Left hindlimb (tissue), 1 donor: ENCODE data around the gene PLCL2.

Experiments used
- DNase-seq: peaks from one replicate; pipeline ENCODE4 v3.0.0-alpha.2; 2018

The PLCL2 gene

DNA sequence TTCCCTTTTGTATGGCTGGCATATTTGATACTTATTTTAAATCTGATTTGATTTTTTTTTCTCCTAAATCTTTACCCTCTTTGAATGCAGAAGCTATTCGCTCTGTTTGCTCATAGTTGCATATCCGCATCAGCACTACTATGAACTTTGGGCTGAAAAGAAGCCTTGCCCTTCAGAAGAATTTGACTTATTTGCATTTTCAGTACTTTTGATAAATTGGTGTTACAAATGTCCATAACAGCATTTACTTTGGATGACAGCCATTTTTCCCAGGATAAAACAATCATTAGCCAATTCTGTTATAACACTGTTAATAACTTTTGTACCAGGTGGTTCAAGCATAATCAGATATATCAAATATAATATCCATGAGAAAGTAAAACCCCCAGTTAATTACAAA is 129.5 kb downstream of the PLCL2 start:
- no peak for DNase-seq

DNA sequence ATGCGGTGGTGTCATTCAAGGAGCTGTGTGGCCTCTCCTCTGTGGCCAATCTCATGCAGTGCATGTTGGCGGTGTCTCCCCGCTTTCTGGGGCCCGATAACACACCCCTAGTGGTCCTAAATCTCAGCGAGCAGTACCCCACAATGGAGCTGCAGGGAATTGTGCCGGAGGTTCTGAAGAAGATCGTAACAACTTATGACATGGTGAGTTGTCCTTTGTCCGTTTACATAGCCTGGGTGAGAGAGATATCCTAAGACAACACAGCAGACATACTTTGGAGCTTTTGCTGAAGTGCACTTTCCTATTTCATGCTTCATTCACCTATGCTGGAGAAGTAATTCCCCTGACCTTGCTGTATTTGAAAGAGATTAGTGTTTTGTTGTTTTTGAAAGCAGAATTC is 130.0 kb downstream of the PLCL2 start:
- no peak for DNase-seq

DNA sequence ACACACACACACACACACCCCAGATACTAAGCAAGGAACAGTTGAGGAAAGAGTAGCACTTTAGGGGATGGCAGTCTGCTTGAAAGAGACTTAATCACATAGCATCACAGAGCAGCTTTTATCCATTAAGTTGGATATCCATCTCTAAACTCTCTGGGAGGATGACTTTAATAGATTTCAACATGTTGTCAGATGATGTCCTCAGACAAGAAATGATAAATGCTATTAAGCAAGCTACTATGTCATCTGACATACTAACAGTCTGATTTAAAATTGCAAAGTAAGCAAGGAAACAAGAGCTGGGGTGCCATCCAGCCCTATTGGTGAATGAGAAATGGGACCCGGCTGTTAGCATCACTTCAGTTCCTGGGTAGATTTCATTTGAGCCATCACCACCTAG is 136.9 kb downstream of the PLCL2 start:
- DNase-seq = no peak

DNA sequence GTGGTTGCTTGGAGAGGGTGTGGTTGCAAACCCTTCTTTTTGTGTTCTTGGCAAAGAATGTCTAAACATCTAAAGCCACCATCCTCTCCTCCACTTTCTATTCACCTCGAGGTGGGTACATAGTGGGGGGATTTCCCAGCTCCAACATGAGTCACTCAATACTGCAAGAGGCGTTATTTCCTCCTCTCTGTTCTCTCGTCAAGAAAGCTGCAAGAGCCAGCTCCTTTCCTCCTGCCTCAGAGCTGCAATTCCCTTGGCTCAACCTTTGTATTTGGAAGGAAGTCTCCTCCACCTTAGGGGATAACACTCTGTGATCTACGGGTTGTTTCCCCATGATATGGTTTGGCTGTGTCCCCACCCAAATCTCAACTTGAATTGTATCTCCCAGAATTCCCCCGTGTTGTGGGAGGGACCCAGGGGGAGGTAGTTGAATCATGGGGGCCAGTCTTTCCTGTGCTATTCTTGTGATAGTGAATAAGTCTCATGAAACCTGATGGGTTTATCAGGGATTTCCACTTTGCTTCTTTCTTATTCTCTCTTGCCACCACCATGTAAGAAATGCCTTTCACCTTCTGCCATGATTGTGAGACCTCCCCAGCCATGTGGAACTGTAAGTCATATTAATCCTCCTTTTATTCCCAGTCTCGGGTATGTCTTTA is 138.4 kb downstream of the PLCL2 start:
- DNase-seq = no peak

DNA sequence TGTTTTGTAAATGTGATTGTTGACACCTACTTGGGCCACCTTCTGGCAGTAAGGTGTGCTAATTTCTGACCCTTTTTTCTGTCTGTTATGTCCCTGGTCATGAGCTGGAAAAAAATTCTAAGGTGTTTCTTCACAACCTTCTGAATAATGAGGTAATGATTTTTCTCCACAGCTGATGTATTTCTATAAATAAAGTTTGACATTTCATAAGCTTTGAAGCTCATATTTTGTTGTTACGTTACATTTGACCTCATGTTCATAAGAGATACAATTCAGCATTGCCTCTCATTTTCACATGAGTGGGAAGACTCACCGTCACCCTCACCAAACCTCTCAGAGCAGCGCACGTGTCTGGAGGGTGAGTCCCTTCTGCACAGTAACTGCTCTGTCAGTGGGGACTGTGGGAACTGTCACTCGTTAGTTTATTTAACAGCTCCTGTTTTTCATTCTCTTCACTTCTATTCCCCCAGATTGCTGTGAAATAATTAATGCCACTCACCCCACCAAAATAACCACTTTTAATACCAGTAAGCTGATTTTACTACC is 140.9 kb downstream of the PLCL2 start:
- no peak for DNase-seq

DNA sequence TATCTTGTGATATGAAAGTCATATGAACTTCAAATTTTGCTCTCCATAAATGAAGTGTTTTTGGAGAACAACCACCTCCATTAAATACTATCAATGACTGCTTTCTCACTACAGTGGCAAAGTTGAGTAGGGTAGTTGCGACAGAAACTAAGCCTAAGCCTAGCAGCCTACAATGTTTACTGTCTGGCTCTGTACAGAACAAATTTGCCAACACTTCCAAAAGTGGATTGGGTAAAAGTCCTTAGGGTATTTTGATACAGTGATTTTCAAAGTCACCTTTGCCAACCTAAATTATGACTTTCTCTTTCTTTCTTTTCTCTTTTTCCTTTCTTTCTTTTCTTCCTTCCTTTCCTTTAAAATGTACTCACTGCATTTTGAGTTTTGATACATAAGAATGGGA is 142.6 kb downstream of the PLCL2 start:
- DNase-seq = no peak

DNA sequence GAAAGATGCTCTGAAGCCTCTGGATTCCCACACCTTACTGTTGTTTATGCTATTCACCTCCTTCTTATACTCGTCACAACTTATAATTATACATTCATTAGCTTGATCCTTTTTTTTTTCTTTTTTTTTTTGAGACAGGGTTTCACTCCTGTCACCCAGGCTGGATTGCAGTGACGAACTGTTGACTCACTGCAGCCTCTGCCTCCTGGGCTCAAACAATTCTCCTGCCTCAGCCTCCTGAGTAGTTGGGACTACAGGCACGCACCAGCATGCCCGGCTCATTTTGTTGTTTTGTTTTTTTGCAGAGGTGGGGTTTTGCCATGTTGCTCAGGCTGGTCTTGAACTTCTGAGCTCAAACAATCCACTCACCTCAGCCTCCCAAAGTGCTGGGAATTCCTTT is 143.6 kb downstream of the PLCL2 start:
- DNase-seq = no peak

DNA sequence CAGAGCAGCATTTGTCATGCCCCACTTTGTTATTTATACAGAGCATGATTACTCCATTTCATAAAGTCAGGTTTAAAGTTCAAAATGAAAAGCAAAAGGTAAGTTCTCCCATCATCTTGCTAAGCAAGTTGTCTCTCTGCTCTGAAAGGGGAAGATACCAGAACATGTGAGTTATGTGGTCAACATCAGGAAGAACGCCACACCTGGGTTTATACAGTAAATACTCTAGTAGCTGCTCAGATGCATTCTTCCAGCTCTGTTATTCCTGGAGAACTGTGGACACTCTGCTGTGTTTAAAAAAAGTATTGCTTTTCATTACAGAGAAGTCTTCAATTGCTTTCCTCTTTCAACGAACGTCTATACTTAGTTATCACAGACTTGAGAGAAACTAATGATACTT is 145.7 kb downstream of the PLCL2 start:
- DNase-seq = no peak

DNA sequence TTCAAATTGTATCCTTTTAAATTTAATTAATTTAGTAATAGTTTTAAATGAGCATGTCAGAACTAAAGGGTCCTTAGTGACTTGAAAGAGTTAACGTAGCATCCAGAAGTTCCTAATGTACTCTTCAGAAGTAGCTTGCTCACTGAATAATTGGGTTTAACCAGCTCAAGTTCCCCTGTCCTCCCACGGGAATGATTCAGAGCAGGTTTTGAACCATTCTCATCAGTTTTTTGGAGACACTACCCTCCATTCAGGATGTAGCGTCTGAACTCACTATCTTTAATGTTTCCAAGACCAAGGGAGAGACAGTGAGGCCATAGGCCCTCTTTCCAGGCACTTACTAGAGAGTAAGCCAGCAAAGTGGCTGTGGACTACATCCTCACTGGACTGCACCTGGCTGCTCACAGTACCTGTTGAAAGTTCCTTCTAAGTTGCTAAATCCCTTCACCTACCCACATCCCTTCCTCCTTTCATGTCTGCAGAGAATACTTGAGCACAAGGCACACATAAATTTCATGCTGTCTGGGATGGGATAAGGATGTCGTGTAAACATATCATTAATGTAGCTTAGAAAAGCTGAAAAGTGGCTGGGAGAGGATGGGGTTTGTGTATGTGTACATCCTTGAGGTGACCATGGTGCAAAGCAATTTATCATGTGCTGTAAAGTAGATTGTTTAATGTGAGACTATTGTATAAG is 146.3 kb downstream of the PLCL2 start:
- DNase-seq = no peak

DNA sequence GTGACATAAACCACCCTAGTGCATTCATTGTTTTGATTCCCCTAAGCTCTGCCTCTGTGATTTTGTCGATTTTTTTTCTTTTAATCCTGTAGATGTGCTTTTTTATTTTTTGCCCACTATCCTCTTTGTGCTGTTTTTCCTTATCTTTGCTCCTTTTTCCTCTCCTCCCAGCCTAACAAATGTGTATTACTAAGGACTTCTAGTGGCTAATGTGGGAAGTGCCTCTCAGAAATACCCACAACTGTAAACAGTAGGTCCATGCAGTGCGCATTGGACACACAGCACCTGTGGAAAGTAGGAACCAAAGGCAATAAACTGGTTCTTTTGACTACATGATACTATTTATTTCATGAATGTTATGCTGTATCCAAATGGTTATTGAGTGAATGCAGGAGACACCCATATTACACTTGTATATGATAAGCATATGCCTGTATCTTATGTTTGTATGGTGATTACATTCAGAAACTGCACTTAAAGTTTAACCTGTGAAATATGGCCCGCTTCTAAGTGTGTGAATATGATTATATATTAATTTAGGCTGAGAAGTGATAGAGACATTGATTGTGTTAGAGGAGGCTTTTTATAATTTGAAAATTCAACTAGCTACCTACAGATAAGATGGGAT is 147.8 kb downstream of the PLCL2 start:
- DNase-seq = no peak

DNA sequence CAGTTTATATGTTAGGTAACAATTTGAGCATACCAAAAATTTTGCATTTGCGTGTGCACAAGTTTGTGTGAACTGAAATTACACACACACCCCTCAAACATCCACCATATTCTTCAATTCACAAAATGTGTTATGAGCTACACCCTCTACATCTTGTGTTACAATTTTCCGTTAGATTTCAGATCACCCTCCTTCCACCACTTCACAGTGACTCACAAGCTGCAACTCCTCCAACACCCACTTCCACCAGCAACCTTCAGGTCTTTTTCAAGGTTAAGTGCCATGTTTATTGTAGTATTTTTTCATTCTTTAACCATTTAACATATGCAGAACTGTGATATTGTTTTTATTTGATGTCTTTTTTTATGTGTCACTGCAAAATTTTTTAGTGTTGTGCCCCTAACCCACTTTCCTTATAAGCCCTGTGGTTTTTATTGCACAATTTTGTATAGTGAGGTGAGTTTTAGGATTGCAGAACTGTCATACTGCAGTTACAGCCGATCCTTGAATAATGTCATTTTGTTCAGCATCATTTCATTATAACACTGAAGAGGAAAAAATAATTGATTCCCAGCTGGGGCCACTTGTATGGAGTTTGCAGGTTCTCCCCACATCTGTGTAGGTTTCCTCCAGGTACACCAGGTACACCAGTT is 148.9 kb downstream of the PLCL2 start:
- DNase-seq = no peak

DNA sequence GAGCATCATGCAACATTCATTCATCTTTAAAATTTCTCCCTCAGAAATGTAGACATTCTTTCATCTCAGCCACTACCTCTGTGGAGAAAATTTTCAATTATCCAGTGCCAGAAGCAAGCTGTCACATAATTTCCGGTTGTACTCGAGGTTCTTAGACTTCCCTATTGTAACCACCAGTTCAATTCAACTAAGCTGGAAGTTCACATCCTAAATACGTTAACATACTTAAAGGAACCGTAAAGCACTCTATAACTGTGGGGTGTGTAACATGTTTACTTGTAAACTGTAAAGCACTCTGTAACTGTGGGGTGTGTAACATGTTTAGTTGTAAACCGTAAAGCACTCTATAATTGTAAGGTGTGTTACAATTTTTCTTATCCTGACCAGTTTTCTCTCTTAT is 150.3 kb downstream of the PLCL2 start:
- DNase-seq = no peak

DNA sequence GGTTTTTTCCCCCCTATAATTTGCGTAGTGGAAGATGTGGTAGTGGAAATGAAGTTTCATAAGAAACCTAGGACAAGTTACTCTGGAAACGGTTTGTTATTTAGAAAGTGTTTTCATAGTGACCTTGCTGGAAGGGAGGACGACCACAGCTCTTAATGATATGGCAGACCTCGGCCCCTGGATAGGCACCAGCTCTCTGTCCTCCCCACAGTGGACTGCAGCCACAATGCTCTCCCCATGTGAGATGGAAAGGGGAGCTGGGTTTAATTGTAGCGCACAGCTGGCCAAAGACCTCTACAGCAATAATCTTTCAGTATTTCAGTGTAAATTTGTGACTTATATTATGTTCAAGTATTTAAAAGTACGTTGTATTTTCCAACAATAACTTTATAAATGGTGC is 151.2 kb downstream of the PLCL2 start:
- peak; percentile 74 for DNase-seq

DNA sequence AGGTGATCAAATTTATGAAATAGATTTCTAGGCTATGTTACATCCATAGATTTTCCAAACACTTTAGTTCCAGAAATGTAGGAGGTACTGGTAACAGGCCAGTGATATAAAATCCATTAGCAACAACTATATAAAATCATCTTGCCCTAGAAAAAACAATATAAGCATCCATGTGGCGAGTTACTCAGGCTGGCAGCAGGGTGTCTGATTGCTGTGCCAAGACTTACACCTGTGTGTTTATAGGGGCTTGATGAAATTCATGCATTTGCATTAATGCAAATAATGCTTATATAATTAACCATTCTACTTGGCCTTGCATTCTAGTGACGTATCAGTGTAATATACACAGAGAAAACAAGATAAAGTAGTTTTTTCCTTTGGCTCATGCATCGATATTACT is 153.4 kb downstream of the PLCL2 start:
- DNase-seq = no peak

DNA sequence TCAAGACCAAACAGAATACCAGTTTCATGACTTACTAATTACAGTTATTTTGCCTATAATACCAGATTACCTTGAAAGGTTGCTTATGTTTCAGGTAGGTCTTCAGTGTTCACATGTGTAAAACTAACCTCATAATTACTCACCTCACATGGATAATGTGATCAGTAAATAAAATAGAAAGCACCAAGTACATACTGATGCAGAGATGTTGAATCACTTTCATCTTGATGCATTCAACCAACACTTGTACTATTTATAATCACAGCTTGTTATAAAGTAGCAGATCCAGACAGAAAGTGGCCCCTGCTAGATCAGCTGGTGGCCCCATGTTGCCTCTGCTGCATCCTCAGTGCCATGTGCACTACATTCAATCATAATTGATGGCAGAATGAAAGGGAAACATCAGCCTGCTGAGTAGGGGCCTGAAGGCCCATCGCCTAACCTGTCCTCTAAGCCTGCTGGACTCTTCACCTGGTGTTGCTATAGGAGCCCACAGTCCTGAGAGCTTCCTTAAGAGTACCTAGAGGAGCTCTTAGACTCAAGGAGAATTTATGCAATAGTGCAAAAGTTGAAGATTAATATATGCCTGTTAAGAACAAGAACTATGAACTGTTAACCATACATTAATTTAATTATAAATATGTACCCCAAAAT is 154.3 kb downstream of the PLCL2 start:
- no peak for DNase-seq

DNA sequence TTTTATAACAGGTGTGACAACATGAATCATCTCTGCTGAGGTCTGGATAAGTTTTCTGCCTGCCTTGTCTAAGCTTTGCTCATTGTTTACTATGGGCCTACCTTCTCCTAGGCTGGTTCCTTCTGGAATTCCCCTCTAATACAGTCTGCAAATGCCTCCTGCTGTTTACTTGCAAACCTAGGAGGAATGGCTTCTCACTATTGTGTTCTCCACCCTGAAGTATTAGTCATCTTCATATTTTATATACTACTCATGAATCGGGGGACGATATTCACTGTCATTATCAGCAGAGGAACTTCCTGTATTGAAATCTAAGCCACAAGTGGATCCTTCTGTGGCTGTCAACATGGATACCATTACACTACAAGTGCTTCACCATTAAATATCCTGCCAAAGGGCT is 154.8 kb downstream of the PLCL2 start:
- DNase-seq = no peak

DNA sequence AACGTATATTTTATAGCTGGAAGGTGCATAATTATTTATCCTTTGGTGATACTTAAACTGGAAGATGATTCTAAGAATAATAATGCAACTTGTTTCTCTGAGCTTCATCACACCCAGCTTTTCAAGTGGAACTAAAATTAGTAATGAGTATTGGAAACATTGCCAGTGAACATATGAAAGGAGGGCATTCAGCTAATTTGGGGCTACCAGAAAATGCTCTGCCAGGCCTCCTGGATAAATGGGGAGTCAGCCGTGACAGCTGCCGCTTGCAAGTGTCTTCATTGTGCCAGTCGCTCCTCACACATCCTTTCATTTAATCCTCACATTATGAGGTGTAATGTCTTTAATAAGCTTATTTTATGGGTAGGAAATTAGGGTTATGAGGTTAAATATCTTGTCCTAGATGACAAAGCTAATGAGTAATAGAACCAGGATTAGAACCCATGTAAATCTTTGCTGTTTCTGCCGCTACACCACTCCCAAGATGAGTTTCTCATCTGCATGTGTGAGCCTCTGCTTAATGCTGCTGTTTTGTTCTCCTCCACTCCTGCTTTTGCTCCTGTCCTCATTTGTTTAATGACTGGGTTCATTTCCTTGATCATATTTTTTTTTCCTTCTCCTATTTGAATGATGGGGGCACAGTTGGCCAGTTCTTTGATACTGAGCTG is 155.7 kb downstream of the PLCL2 start:
- no peak for DNase-seq

DNA sequence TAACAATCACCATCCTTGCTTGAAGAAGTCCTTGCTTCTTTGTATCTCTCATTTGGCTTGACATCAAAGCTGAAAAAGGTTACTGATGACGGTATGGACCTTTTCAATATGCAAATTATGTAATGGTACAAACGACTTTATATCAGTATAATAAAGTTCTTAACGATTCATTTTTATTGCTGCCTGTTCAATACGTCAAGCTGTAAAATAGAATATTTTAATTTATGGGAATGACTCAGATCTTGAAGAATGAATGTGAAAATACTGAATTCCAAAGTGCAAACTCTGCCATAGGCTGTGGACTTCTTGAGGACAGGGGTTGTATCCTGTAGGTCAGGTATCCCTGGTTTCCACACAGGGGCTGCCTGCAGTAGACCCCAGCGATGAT is 156.2 kb downstream of the PLCL2 start:
- no peak for DNase-seq

DNA sequence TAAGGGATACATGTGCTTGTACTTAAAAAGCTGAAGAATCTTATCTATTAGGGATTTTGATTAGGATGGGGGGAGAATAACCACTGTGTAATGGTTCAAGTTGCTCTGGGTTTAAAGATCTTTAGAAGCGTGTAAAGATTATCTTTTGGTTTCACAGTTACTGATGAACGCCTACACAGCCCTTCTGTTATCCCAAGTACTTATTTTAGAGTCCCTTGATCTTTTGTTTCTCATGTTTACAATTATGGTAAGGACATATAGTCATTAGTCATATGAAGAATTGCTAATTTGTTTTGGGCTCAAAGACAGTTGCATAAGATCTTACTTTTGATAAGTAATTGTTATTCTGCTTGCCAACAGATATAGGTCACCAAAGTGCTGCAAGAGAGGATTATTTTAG is 160.1 kb downstream of the PLCL2 start:
- DNase-seq = no peak

DNA sequence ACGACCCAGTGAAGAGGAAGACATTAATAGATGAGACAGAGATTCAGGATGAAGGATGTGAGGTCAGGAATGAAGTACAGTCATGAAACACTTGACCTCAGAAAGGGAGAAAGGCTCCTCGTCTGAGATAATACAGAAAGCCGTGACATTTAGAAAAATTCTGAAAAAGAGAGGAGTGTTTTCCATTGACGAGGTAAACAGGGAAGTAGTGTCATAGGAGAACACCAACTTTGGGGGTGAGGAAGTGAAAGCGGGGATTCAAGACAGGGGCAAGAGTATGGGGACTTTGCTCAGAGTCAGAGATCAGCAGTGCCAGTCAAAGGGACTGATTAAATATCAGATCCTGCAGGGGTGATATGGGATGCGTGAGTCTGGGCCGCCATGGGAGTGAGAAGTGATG is 160.9 kb downstream of the PLCL2 start:
- DNase-seq = no peak

DNA sequence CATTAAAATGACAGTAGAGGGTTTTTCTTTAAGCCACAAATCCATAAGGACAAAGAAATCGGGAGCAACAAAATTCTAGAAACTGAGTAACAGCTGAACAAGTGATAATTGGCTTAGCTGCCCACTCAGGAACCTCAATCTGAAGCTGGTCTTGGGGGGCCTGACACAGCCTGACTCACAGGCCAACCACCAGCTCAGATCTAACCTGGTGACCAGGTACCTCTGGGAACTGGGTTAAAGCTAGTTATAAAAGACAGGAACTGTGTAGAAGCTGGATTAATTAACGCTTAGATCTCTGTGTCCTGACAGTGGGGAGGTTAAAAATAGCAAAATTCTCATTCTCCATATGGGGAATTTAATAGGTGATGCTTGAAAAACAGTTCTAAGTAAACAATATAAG is 161.9 kb downstream of the PLCL2 start:
- no peak for DNase-seq

DNA sequence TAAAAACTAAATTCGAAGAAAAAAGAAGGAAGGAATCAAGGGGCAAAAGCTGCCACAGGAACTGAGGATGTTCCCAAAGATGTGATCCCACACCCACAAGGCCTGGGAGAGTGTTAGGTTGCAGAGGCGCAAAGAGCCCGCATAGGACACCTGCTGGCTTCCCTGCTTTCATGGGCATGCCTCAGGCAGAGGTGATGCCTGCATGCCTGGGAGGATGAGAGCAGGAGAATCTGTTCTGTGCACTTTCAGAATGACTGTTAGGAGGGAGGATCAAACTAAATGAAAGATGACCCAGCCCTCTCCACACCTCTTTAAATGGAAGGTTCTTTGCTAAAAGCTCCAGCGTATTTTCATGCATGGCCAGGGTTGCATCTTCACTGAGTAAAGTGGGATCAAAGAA is 162.4 kb downstream of the PLCL2 start:
- DNase-seq = no peak

DNA sequence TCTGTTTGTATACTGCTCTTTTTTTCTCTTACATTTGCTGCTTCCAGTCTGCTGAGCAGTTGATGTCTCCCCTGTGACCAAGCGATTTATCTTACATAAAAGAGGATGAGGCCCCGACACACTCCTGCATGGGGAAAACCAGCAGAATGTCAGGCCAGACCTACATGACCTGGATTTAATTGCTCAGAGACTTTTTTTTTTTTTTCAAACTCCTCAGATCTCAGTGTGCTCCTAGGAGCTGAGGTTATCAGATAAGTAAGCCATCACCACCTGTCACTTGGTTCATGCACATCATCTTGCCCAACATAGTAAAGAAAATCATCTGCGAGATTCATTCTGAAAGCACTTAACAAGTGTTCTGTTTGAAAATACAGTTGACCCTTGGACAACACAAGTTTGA is 163.1 kb downstream of the PLCL2 start:
- DNase-seq = no peak
